Measurements from ENCODE around the gene DISP1.

Gene DISP1

GRCh38 chr1:222784371-222784770 lies 30.5 kb upstream of the DISP1 start:
- H3K36me3 ChIP-seq (ENCODE audit: control insufficient read depth, insufficient read depth, low read length) = no peaks in the 10 kb centered on the region
- DNase-seq (ENCODE audit: extremely low read depth, insufficient read length) = no peak
- no peak overlapping the region for H3K4me3 ChIP-seq (replicated peaks; ENCODE audit: low read depth, low read length)
- H3K27me3 ChIP-seq (replicated peaks; ENCODE audit: control insufficient read depth, insufficient read depth, low read length) = no peaks in the 10 kb centered on the region; the same call in 1 of the 2 replicates
- no peak for TF ChIP-seq CTCF (IDR thresholded peaks at IDR 0.05; ENCODE audit: insufficient read depth, low read length, poor library complexity, severe bottlenecking)

GRCh38 chr1:222784916-222785315 lies 29.9 kb upstream of the DISP1 start:
- Histone ChIP-seq H3K4me3 (replicated peaks; ENCODE audit: low read depth, low read length) (no peak overlapping the region), H3K36me3 (ENCODE audit: control insufficient read depth, insufficient read depth, low read length) (no peaks in the 10 kb centered on the region), H3K27me3 (replicated peaks; ENCODE audit: control insufficient read depth, insufficient read depth, low read length) (no peaks in the 10 kb centered on the region; the same call in 1 of the 2 replicates)
- TF ChIP-seq CTCF (IDR thresholded peaks at IDR 0.05; ENCODE audit: insufficient read depth, low read length, poor library complexity, severe bottlenecking) = no peak
- no peak for DNase-seq (ENCODE audit: extremely low read depth, insufficient read length)

GRCh38 chr1:222785529-222785928 lies 29.3 kb upstream of the DISP1 start:
- TF ChIP-seq CTCF (IDR thresholded peaks at IDR 0.05; ENCODE audit: insufficient read depth, low read length, poor library complexity, severe bottlenecking) = no peak
- Histone ChIP-seq H3K27me3 (replicated peaks; ENCODE audit: control insufficient read depth, insufficient read depth, low read length) (no peaks in the 10 kb centered on the region; the same call in 1 of the 2 replicates), H3K4me3 (replicated peaks; ENCODE audit: low read depth, low read length) (no peak overlapping the region), H3K36me3 (ENCODE audit: control insufficient read depth, insufficient read depth, low read length) (no peaks in the 10 kb centered on the region)
- no peak for DNase-seq (ENCODE audit: extremely low read depth, insufficient read length)

GRCh38 chr1:222786121-222786520 lies 28.7 kb upstream of the DISP1 start:
- no peak for DNase-seq (ENCODE audit: extremely low read depth, insufficient read length)
- no peaks in the 10 kb centered on the region for H3K36me3 ChIP-seq (ENCODE audit: control insufficient read depth, insufficient read depth, low read length)
- no peak for TF ChIP-seq CTCF (IDR thresholded peaks at IDR 0.05; ENCODE audit: insufficient read depth, low read length, poor library complexity, severe bottlenecking)
- H3K4me3 ChIP-seq (replicated peaks; ENCODE audit: low read depth, low read length) = no peak overlapping the region
- no peaks in the 10 kb centered on the region; the same call in 1 of the 2 replicates for H3K27me3 ChIP-seq (replicated peaks; ENCODE audit: control insufficient read depth, insufficient read depth, low read length)

- Histone ChIP-seq H3K36me3 (ENCODE audit: control insufficient read depth, insufficient read depth, low read length) (no peaks in the 10 kb centered on the region), H3K4me3 (replicated peaks; ENCODE audit: low read depth, low read length) (no peak overlapping the region), H3K27me3 (replicated peaks; ENCODE audit: control insufficient read depth, insufficient read depth, low read length) (no peaks in the 10 kb centered on the region; the same call in 1 of the 2 replicates)
- DNase-seq (ENCODE audit: extremely low read depth, insufficient read length) = no peak
- TF ChIP-seq CTCF (IDR thresholded peaks at IDR 0.05; ENCODE audit: insufficient read depth, low read length, poor library complexity, severe bottlenecking) = no peak
Observed at GRCh38 chr1:222787729-222788128, 27.1 kb upstream of the DISP1 start.

Measured in GM06990 (cell line).